H9 (cell line): ENCODE measurements around the gene RUFY2. TPM values are rescaled to one million over a fixed set of nuclear protein-coding genes. Genes with fewer than 3 reads are reported as not detected.

Source experiments
- DNase-seq: peaks from one replicate; pipeline ENCODE4 v3.0.0-alpha.2; 2017
- H2AFZ ChIP-seq: one replicate; pipeline ENCODE4 v1.6.1; 2013; ENCODE audit warnings: mild to moderate bottlenecking, low read length, control low read depth, moderate library complexity
- H2AK5ac ChIP-seq: 2 replicates; pipeline ENCODE4 v1.6.1; 2013; ENCODE audit warnings: low read length, control low read depth, mixed read lengths; ENCODE audit not compliant: insufficient read length
- H2BK120ac ChIP-seq: one replicate; pipeline ENCODE4 v1.6.1; 2013; ENCODE audit warnings: low read depth, mild to moderate bottlenecking, low read length, control low read depth, inconsistent platforms; ENCODE audit not compliant: poor library complexity, severe bottlenecking
- H2BK12ac ChIP-seq: 2 replicates; pipeline ENCODE4 v1.6.1; 2013; ENCODE audit warnings: low read length, control low read depth, mixed read lengths, low read depth; ENCODE audit not compliant: insufficient read length
- H2BK15ac ChIP-seq: 2 replicates; pipeline ENCODE4 v1.6.1; 2013; ENCODE audit warnings: low read depth, low read length, control low read depth
- H2BK20ac ChIP-seq: one replicate; pipeline ENCODE4 v1.6.1; 2013; ENCODE audit warnings: low read depth, mild to moderate bottlenecking, low read length, control low read depth, inconsistent platforms; ENCODE audit not compliant: poor library complexity, severe bottlenecking
- H2BK5ac ChIP-seq: 2 replicates; pipeline ENCODE4 v1.6.1; 2013; ENCODE audit warnings: low read length, control low read depth, mixed read lengths; ENCODE audit not compliant: insufficient read length
- H3K14ac ChIP-seq: 2 replicates; pipeline ENCODE4 v1.6.1; 2013; ENCODE audit warnings: low read length, control low read depth; ENCODE audit not compliant: insufficient read depth
- H3K18ac ChIP-seq: 2 replicates; pipeline ENCODE4 v1.6.1; 2013; ENCODE audit warnings: low read depth, mild to moderate bottlenecking, mixed read lengths, low read length, control low read depth; ENCODE audit not compliant: insufficient read length
- H3K23ac ChIP-seq: 2 replicates; pipeline ENCODE4 v1.6.1; 2013; ENCODE audit warnings: low read length, control low read depth, mixed read lengths, low read depth; ENCODE audit not compliant: insufficient read length
- H3K23me2 ChIP-seq: 2 replicates; pipeline ENCODE4 v1.6.1; 2013; ENCODE audit warnings: low read depth, mild to moderate bottlenecking, mixed read lengths, low read length, control low read depth; ENCODE audit not compliant: insufficient read length, poor library complexity, severe bottlenecking
- H3K27ac ChIP-seq: 2 replicates; pipeline ENCODE4 v1.5.1; 2013; ENCODE audit warnings: low read length, control low read depth, mixed read lengths, low read depth; ENCODE audit not compliant: insufficient read length
- H3K27me3 ChIP-seq: 2 replicates; pipeline ENCODE4 v1.6.1; 2013; ENCODE audit warnings: low read length, control low read depth, inconsistent platforms; ENCODE audit not compliant: insufficient read depth
- H3K4ac ChIP-seq: 2 replicates; pipeline ENCODE4 v1.6.1; 2013; ENCODE audit warnings: low read depth, mild to moderate bottlenecking, control low read depth, inconsistent platforms, low read length, moderate library complexity
- H3K4me1 ChIP-seq: 2 replicates; pipeline ENCODE4 v1.6.1; 2013; ENCODE audit warnings: low read length, control low read depth, inconsistent platforms; ENCODE audit not compliant: insufficient read depth
- H3K4me2 ChIP-seq: 2 replicates; pipeline ENCODE4 v1.6.1; 2013; ENCODE audit warnings: low read length, control low read depth, mixed read lengths; ENCODE audit not compliant: insufficient read length, insufficient read depth
- H3K56ac ChIP-seq: 2 replicates; pipeline ENCODE4 v1.6.1; 2013; ENCODE audit warnings: low read depth, mild to moderate bottlenecking, mixed read lengths, low read length, control low read depth; ENCODE audit not compliant: insufficient read length
- H3K79me1 ChIP-seq: 2 replicates; pipeline ENCODE4 v1.6.1; 2013; ENCODE audit warnings: low read depth, mild to moderate bottlenecking, moderate library complexity, low read length, control low read depth, inconsistent platforms; ENCODE audit not compliant: insufficient read depth, poor library complexity, severe bottlenecking
- H3K79me2 ChIP-seq: 2 replicates; pipeline ENCODE4 v1.6.1; 2013; ENCODE audit warnings: low read length, control low read depth, inconsistent platforms; ENCODE audit not compliant: insufficient read depth
- H3K9ac ChIP-seq: 2 replicates; pipeline ENCODE4 v1.6.1; 2013; ENCODE audit warnings: low read length, control low read depth, mixed read lengths; ENCODE audit not compliant: insufficient read length; ENCODE audit errors: extremely low read depth
- H3K9me3 ChIP-seq: one replicate; pipeline ENCODE4 v1.6.1; 2013; ENCODE audit warnings: low read depth, low read length, inconsistent platforms; ENCODE audit not compliant: control insufficient read depth
- H3T11ph ChIP-seq: one replicate; pipeline ENCODE4 v1.6.1; 2013; ENCODE audit warnings: mild to moderate bottlenecking, low read length, control low read depth, inconsistent platforms
- H4K20me1 ChIP-seq: one replicate; pipeline ENCODE4 v1.6.1; 2013; ENCODE audit not compliant: control insufficient read depth, insufficient read length, insufficient read depth
- H4K5ac ChIP-seq: 2 replicates; pipeline ENCODE4 v1.6.1; 2013; ENCODE audit warnings: low read depth, mild to moderate bottlenecking, mixed read lengths, low read length, control low read depth; ENCODE audit not compliant: insufficient read length
- H4K8ac ChIP-seq: replicated peaks from 2 replicates; pipeline ENCODE4 v1.6.1; 2013; ENCODE audit warnings: low read length, control low read depth, mixed read lengths, low read depth; ENCODE audit not compliant: insufficient read length
- H4K91ac ChIP-seq: 2 replicates; pipeline ENCODE4 v1.6.1; 2013; ENCODE audit warnings: low read depth, mild to moderate bottlenecking, moderate library complexity, mixed read lengths, low read length, control low read depth; ENCODE audit not compliant: insufficient read length
- H3K27ac Mint-ChIP-seq, 3 experiments: 2 replicates in 2 of 3; 3 replicates in 1 of 3; pipeline ENCODE4 v1.8.0; 2020 to 2021; ENCODE audit warnings: mixed read lengths in 3 of 3, mild to moderate bottlenecking in 1 of 3, moderate library complexity in 1 of 3
- H3K27me3 Mint-ChIP-seq: 2 replicates; pipeline ENCODE4 v1.8.0; 2021; ENCODE audit warnings: low read depth, mild to moderate bottlenecking, moderate library complexity, mixed read lengths
- H3K36me3 Mint-ChIP-seq, 3 experiments: 2 replicates in 2 of 3; 3 replicates in 1 of 3; pipeline ENCODE4 v1.8.0; 2020 to 2021; ENCODE audit warnings: low read depth in 3 of 3, mixed read lengths in 3 of 3; ENCODE audit not compliant: insufficient read depth in 1 of 3
- H3K4me1 Mint-ChIP-seq, 2 experiments: 2 replicates each; pipeline ENCODE4 v1.8.0; 2020; ENCODE audit warnings: mixed read lengths in 2 of 2
- H3K4me3 Mint-ChIP-seq, 2 experiments: 2 replicates in 1 of 2; 3 replicates in 1 of 2; pipeline ENCODE4 v1.8.0; 2020 to 2021; ENCODE audit warnings: mild to moderate bottlenecking in 2 of 2, mixed read lengths in 2 of 2, moderate library complexity in 1 of 2
- H3K9me3 Mint-ChIP-seq, 2 experiments: 2 replicates in 1 of 2; 3 replicates in 1 of 2; pipeline ENCODE4 v1.8.0; 2020; ENCODE audit warnings: mild to moderate bottlenecking in 2 of 2, mixed read lengths in 2 of 2, moderate library complexity in 1 of 2
- CTCF ChIP-seq: fragments of 200-600 bp; sonication (generic); conservative IDR thresholded peaks from 3 replicates; pipeline ENCODE4 v1.8.0; 2021; ENCODE audit warnings: antibody characterized with exemption, mild to moderate bottlenecking
- WGBS: extraction: QIAGEN DNeasy Blood & Tissue Kit; methylation state at CpG from one replicate; pipeline ENCODE4 v1.1.7; 2013; ENCODE audit warnings: missing lambda C conversion rate, low lambda C conversion rate, mixed read lengths; ENCODE audit not compliant: insufficient read length; ENCODE audit errors: extremely low coverage; 5-methylcytosine and 5-hydroxymethylcytosine counted together
- total RNA-seq: library from RNA; stranded (reverse); gene quantifications from 2 replicates; pipeline ENCODE4 v1.2.1, GENCODE V29; 2021

The RUFY2 gene
- total RNA-seq, 1 experiment from 2014 or later = 14.1 TPM

GRCh38 chr10:68366600-68366999, 40.5 kb downstream of the RUFY2 start:
- Histone ChIP-seq H2BK12ac (no peak overlapping the region), H3K14ac (no peak overlapping the region), H3K23me2 (no peaks in the 10 kb centered on the region), H4K8ac (no peak overlapping the region), H3K4me2 (no peak overlapping the region), H3K4ac (no peak overlapping the region), H3K23ac (no peak overlapping the region), H2BK5ac (no peak overlapping the region), H3K56ac (no peak overlapping the region), H4K20me1 (no peaks in the 10 kb centered on the region), H3K27ac (no peak overlapping the region), H3K79me1 (no peaks in the 10 kb centered on the region), H3K18ac (no peak overlapping the region), H4K91ac (no peak overlapping the region), H2BK20ac (no peak overlapping the region), H2BK120ac (no peak overlapping the region), H3K4me1 (no peaks in the 10 kb centered on the region), H3K9ac (no peak overlapping the region), H4K5ac (no peak overlapping the region), H2BK15ac (no peak overlapping the region), H2AK5ac (no peak overlapping the region), H3K79me2 (no peaks in the 10 kb centered on the region), H3K9me3 (no peaks in the 10 kb centered on the region), H3T11ph (no peak overlapping the region), H3K27me3 (no peaks in the 10 kb centered on the region), H2AFZ (no peak overlapping the region)
- no peak overlapping the region for H3K4me3 Mint-ChIP-seq
- no peaks in the 10 kb centered on the region for H3K4me1 Mint-ChIP-seq
- peaks cover 4 to 8% of the 10 kb centered on the region in 2 experiments; a peak in 4 of 5 replicates for H3K9me3 Mint-ChIP-seq
- H3K27ac Mint-ChIP-seq = no peak overlapping the region
- no CpG with 5 or more reads among the region's 5 CpGs for WGBS
- peaks cover 10 to 45% (median 35%) of the 10 kb centered on the region in 3 experiments for H3K36me3 Mint-ChIP-seq
- H3K27me3 Mint-ChIP-seq = no peaks in the 10 kb centered on the region
- no peak for DNase-seq
- no peak for TF ChIP-seq CTCF
